Measurements from ENCODE around the gene RYR2. TPM values are rescaled to one million over a fixed set of nuclear protein-coding genes. Genes with fewer than 3 reads are reported as not detected.
A peak's percentile ranks its signal among the peaks of the same experiment; 100 is the strongest.

Gene RYR2
- total and polyA plus RNA-seq, 9 of the 15 experiments (the other 6 are each of a cell fraction or from before 2014, with no cell fraction given), result 0.03 to 0.42 (median 0.14) TPM

DNA sequence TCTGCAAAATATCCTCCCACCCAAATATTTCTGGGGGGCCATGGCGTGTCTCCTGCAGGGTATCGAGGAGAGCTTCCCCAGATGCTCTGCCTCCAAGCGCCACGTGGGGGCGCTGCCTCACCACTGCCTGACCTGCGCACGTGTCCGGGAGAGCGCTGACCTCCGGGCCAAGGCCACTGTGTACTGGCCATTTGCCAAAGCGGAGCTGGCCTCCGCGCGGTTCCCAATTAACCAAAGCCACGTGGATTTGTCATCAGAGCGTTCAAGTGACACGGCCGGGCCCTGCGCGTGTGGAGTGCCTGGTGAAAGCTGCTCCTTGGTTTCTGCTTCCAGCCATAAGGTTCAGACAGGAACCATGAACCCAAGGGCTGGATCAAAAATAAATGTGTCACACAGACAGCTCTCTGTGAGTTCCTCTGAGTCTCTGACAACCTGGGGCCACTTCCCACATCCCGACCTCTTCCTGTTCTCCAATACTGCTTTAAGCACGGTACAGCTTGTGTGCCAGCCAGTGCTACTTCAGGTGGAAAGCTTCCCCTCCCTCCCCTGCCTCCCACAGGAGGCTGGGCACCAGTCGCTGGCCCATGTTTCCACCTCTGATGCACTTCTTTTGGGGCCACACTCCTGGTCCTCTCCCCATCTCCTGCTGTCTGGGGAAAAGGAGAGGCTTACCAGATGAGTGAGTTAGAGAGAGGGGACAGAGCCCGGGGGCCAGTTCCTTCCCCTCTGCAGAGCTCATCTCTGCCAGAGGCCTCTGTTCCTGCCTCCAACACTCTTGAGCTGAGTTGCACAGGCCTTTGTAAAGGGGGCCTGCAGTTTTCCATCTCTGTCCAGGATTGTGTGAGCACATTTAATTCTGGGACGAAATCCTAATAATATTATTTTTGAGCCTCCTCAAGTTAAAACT, 822.6 kb downstream of the RYR2 start (continued):
- TF ChIP-seq, protein P1, sequence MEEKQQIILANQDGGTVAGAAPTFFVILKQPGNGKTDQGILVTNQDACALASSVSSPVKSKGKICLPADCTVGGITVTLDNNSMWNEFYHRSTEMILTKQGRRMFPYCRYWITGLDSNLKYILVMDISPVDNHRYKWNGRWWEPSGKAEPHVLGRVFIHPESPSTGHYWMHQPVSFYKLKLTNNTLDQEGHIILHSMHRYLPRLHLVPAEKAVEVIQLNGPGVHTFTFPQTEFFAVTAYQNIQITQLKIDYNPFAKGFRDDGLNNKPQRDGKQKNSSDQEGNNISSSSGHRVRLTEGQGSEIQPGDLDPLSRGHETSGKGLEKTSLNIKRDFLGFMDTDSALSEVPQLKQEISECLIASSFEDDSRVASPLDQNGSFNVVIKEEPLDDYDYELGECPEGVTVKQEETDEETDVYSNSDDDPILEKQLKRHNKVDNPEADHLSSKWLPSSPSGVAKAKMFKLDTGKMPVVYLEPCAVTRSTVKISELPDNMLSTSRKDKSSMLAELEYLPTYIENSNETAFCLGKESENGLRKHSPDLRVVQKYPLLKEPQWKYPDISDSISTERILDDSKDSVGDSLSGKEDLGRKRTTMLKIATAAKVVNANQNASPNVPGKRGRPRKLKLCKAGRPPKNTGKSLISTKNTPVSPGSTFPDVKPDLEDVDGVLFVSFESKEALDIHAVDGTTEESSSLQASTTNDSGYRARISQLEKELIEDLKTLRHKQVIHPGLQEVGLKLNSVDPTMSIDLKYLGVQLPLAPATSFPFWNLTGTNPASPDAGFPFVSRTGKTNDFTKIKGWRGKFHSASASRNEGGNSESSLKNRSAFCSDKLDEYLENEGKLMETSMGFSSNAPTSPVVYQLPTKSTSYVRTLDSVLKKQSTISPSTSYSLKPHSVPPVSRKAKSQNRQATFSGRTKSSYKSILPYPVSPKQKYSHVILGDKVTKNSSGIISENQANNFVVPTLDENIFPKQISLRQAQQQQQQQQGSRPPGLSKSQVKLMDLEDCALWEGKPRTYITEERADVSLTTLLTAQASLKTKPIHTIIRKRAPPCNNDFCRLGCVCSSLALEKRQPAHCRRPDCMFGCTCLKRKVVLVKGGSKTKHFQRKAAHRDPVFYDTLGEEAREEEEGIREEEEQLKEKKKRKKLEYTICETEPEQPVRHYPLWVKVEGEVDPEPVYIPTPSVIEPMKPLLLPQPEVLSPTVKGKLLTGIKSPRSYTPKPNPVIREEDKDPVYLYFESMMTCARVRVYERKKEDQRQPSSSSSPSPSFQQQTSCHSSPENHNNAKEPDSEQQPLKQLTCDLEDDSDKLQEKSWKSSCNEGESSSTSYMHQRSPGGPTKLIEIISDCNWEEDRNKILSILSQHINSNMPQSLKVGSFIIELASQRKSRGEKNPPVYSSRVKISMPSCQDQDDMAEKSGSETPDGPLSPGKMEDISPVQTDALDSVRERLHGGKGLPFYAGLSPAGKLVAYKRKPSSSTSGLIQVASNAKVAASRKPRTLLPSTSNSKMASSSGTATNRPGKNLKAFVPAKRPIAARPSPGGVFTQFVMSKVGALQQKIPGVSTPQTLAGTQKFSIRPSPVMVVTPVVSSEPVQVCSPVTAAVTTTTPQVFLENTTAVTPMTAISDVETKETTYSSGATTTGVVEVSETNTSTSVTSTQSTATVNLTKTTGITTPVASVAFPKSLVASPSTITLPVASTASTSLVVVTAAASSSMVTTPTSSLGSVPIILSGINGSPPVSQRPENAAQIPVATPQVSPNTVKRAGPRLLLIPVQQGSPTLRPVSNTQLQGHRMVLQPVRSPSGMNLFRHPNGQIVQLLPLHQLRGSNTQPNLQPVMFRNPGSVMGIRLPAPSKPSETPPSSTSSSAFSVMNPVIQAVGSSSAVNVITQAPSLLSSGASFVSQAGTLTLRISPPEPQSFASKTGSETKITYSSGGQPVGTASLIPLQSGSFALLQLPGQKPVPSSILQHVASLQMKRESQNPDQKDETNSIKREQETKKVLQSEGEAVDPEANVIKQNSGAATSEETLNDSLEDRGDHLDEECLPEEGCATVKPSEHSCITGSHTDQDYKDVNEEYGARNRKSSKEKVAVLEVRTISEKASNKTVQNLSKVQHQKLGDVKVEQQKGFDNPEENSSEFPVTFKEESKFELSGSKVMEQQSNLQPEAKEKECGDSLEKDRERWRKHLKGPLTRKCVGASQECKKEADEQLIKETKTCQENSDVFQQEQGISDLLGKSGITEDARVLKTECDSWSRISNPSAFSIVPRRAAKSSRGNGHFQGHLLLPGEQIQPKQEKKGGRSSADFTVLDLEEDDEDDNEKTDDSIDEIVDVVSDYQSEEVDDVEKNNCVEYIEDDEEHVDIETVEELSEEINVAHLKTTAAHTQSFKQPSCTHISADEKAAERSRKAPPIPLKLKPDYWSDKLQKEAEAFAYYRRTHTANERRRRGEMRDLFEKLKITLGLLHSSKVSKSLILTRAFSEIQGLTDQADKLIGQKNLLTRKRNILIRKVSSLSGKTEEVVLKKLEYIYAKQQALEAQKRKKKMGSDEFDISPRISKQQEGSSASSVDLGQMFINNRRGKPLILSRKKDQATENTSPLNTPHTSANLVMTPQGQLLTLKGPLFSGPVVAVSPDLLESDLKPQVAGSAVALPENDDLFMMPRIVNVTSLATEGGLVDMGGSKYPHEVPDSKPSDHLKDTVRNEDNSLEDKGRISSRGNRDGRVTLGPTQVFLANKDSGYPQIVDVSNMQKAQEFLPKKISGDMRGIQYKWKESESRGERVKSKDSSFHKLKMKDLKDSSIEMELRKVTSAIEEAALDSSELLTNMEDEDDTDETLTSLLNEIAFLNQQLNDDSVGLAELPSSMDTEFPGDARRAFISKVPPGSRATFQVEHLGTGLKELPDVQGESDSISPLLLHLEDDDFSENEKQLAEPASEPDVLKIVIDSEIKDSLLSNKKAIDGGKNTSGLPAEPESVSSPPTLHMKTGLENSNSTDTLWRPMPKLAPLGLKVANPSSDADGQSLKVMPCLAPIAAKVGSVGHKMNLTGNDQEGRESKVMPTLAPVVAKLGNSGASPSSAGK (IDR thresholded peaks at IDR 0.05), result peak; percentile 52
- TF ChIP-seq ZFPM2 (CRISPR knock-in tag; IDR thresholded peaks at IDR 0.05), result no peak
- TF ChIP-seq ELF4 (CRISPR knock-in tag; IDR thresholded peaks at IDR 0.05), result no peak
- TF ChIP-seq, protein P2, sequence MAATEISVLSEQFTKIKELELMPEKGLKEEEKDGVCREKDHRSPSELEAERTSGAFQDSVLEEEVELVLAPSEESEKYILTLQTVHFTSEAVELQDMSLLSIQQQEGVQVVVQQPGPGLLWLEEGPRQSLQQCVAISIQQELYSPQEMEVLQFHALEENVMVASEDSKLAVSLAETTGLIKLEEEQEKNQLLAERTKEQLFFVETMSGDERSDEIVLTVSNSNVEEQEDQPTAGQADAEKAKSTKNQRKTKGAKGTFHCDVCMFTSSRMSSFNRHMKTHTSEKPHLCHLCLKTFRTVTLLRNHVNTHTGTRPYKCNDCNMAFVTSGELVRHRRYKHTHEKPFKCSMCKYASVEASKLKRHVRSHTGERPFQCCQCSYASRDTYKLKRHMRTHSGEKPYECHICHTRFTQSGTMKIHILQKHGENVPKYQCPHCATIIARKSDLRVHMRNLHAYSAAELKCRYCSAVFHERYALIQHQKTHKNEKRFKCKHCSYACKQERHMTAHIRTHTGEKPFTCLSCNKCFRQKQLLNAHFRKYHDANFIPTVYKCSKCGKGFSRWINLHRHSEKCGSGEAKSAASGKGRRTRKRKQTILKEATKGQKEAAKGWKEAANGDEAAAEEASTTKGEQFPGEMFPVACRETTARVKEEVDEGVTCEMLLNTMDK (IDR thresholded peaks at IDR 0.05; ENCODE audit: borderline replicate concordance, insufficient read depth, low read depth, low read length, poor library complexity, severe bottlenecking), result peak; percentile 69
- no peak for TF ChIP-seq SMARCE1 (IDR thresholded peaks at IDR 0.05)
- peak; percentile 88 for TF ChIP-seq MYC (IDR thresholded peaks at IDR 0.05; ENCODE audit: low read depth, low read length)
- TF ChIP-seq MYC (CRISPR knock-in tag; IDR thresholded peaks at IDR 0.05; ENCODE audit: borderline replicate concordance, low read depth), result no peak
- TF ChIP-seq POLR3A (IDR thresholded peaks at IDR 0.05; ENCODE audit: borderline replicate concordance, extremely low read depth, insufficient read depth, insufficient read length), result no peak
- TF ChIP-seq BACH1 (tag; IDR thresholded peaks at IDR 0.05), result no peak
- TF ChIP-seq PTRF (tag; IDR thresholded peaks at IDR 0.05), result no peak
- no peak for TF ChIP-seq EZH2 (IDR thresholded peaks at IDR 0.05; ENCODE audit: borderline replicate concordance, low read depth, low read length)
